CD4-positive, alpha-beta T cell treated with Interleukin-6 at 100 ng/mL for 8 hours (primary cell): ENCODE measurements around the gene SRMS.

ENCODE experiments used
- DNase-seq: peaks from one replicate; pipeline ENCODE4 v3.0.0-alpha.2; 2020; ENCODE audit warnings: mixed read lengths, low spot score

The SRMS gene

DNA sequence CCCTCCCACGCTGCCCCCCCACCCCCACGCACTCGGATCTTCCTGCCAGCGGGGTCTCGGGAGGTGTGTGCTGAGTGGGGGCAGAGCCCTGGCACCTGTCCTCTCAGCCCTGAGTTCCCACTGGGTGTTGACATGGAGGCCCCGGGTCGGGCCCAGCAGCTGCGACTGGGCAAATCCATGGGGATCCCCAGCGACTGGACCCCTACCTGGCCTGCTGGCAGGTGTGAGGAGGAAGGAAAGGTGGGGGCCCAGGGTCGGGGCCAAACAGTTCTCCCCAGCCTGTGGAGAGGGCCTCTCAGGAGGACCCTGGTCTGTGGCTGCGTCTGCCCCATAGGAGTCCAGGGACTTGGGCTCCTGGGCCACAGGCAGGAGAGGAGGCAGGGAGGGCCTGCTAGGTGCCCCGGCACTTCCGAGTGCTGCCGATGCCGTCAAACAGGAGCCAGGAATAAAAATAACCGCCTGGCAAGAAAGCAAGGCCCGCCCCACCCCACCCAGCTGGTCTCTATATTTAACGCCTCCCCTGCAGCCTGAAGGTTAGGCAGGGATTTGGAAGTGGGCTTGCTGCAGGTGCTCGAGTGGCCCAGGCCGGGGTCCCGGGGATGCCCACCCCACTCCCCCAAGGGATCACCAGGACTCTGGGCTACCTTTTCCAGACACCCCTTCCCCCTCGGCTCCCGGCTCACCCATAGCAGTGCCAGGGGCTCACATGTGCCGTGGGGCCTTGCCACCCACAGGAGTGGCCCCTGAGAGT, 47.2 kb downstream of the SRMS start:
- DNase-seq = no peak

DNA sequence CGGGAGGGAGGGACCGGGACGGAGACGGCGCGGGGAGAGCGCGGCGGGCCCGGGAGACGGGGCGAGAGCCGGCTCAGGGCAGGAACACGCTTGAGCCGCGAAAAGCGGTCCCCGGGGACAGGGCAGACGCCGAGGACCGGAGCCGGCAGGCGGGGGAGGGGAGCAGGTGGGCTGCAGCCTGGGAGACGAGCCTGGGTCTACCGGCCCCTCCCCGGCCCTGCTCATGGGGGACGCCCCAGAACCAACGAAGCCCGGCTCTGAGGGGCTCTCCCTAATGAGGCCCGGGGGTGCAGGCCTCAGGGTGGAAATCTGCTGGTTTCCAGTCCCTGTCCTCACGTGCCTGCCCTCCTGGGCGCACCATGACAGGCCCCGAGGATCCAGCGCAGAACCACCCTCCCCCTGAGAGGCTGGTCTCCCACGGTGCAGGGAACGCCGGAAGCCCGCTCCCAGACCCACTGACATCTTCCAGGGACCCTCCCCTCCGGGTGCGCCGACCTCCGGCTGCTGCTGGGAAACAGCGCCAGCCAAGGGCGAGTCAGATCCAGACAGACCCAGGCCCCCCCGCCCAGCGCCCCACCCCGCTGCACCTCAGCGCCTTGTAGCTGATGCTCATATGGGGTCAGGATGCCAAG, 48.1 kb downstream of the SRMS start:
- DNase-seq = no peak

DNA sequence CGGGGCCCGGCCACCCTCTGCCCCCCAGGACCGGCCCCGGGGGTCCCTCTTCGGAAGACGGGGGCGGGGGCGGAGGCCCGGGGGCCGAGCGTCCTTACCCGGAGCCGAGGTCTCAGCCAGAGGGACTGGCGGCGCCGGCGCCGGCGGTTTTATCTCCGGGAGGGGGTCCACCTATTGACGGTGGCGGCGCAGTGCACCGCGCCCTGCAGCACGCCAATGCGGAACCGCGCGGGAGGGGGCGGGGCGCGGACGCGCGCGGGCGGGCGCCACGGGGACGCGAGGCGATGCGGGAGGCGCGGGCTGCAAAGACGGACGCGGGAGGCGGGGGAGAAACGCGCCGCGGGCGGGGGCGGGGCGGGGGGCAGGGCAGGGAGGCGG, 48.6 kb downstream of the SRMS start, which contains the start of gene EEF1A2:
TSS of gene EEF1A2 (minus strand) at position 124 of the 378 bp plus-strand sequence. CDS start 1,320 bp downstream, outside the sequence.
- peak; percentile 43 for DNase-seq

DNA sequence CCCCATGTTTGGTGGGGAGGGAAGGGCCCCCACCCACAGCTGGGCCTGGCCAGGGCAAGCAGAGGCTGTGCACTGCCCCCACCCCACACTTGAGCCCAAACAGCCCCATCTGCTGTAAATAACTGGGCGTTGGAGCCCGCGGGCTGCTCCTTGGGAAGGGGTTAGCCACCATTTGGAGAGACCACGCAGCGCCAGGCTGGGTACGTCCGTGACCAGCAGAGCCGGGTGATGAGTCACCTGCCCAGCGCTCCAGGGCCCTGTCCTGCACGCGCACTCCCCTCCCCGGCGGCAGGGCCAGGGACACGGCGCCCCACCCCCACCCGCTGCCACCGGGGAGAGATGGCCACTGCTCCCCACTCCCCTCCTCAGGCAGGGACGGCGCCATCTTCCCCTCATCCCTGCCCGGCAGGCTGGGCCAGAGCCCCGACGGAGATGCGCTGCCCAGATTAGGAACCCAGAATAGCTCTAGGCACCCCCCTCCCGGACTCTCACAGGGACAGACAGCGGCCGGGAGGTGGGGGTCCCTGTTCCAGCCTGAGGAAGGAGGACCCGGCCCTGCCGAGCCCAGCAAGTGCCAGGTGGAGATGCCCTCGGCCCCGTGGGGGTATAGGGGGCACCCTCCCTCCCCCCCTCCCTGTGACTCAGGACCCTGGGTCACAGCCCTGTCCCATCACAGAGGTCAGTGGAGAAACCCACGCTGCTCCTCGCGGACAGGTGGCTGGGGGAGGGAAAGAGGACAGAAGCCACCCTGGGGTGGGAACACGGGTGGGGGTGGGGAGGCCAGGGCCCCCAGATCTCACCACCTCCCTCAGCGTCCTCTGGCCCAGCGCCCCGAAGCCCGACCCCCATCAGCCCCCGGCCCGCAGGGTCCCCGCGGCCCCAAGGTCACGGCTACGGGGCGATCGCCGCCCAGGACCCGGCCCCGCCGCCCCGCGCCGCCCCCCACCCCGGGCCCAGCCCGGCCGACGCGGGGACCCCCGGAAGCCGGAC, 49.3 kb downstream of the SRMS start:
- DNase-seq = no peak

DNA sequence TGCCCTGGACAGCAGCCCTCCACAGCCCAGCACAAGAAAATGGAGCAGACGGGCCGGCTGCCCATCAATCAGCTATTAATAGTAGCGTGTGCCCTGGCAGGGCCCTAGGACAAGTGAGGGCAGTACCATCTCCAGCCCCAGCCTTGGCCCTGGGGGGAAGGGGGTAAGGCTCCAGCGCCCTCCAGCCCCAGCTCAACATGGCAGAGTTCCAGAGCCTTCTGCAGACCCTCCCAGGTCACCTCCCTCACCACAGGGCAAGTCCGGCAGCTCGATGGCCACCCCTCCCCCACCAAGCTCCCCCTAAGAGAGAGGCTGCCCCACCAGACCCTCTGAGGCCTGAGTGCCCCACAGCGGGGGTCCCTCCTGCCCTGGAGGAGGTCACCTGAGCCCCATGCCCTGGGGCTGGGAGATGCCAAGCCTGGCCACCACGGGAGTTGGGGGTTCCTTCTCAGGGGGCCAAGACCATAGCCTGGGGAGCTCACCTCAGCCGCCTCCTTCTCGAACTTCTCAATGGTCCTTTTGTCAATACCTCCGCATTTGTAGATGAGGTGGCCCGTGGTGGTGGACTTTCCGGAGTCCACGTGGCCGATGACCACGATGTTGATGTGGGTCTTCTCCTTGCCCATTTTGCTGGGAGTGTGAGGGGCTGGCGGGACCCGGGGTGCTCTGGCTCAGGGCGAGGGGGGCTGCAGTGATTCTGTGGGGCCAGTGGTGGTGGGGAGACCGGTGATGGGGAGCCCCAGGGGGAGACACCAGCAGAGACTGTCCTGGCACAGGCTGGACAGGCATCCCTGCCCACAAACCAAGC, 50.2 kb downstream of the SRMS start:
- no peak for DNase-seq

DNA sequence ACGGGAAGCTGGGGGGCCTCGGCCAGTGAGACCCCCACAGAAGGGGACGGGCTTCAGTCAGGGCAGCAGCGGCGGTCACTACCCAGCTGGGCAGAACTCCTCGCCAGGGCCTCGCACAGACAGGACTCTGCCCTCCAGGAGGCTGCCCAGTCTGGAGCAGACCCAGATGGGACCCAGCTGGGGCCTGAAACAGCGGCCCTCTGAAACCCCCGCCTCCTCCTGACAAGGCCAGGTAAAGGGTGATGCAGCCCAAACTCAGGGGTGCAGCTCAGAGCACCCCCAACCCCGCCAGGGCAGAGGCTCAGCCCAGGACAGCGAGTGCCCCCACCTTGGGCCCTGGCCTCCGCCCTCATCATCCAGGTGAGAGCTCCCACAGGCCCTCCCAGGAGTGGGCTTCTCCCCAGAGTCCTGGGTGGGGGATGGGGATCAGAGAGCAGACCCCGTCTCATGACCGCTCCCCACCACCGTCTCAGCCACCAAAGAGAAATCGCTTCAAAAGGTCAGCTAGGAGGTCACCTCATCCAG, 50.9 kb downstream of the SRMS start:
- DNase-seq = no peak

DNA sequence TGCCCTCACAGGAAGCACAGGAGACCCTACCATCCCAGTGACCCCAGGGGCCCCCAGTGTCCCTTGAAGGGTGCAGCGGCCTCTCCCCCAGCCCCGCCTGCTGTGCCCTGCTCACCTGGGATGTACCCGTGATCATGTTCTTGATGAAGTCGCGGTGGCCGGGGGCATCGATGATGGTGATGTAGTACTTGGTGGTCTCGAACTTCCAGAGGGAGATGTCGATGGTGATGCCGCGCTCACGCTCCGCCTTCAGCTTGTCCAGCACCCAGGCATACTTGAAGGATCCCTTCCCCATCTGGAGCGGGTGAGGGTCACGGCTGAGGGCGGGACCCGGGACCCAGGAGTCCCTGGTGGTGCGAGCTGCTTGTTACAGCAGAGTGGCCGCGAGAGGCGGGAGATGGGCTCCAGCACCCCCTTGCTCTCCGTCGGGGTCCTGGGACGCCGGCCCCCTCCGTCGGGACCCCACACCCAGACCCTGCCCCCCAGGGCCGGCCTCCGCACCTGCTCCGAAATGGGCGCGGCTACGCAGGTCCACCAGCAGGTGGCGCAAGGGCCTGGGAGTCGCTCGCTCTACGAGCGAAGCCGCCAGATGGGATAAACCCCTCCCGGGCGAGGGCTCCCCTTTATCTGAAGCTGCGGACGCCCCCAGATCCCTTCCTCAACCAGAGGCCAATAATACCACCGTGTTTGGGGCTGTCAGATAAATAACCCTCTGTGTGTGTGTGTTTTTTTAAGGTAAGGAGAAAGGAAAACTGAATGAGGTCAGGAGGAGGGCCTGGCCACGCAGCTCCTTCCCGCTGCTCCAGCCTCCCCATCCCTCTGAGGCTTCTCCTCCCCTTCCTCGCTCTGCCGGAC, 51.6 kb downstream of the SRMS start:
- peak; percentile 72 for DNase-seq

DNA sequence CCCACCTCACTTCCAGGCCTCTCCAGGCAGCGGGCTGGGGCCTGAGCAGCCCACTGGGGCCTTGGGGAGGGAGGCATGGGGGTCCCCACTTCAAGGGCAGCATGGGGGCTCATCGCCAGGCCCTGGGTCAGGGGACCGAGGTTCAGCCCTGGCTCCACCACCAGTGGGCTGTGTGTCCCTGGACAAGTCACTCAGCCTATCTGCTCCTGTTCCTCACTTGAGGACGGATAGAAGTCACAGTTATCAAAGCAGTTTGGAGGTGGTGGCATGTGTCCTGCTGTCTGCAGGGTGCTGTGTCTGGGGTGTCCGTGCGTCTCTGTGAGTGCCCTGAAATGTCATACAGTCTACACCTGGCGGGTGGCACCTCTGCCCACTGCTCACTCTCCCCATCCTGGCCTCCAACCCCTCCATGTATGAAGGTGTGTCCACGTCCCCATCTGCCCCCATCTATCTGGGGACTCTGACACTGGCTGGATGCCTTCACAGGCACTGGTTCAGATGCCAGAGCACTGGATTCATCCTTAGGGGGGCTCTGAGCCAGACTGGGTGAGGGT, 52.3 kb downstream of the SRMS start:
- DNase-seq = no peak

DNA sequence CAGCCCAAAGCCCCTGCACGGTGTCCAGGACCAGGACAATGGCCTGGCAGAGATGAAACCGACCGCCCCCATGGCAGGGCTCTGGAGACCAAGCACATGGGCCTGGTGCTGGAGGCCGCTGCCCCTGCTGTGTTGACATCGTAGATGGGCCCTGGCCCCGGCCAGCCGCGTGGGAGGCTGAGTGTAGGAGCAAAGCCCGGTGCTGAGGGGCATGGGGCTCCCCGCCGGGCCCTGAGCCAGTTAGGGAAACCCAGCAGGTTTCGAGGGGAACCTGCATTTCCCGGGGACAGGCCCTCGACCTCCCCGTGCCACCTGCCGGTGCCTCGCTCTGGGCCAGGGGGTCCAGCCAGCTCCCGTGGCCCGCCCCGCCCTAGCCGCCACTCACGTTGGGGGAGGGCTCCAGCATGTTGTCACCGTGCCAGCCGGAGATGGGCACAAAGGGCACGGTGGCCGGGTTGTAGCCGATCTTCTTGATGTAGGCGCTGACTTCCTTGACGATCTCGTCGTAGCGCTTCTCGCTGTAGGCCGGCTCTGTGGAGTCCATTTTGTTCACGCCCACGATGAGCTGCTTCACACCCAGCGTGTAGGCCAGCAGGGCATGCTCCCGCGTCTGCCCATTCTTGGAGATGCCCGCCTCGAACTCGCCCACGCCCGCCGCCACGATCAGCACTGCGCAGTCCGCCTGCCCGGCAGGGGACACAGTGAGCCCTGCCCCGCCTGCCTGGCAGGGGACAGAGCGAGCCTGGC, 53.0 kb downstream of the SRMS start:
- no peak for DNase-seq

DNA sequence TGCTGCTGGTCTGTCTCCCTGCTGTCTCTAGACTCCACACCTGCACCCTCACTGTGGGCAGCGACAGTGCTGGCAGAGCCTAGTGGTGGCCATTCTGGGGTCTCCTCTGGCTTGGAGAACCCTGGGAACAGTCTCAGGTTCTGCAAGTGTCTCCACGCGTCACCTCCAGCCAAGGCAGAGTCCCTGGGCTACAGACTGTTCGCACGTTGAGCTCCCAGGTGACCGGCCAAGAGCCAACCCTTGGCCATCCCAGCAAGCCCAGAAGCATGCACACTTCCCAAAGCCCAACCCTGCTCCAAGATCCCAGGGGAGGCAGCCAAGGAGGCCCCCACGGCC, 53.5 kb downstream of the SRMS start:
- no peak for DNase-seq

DNA sequence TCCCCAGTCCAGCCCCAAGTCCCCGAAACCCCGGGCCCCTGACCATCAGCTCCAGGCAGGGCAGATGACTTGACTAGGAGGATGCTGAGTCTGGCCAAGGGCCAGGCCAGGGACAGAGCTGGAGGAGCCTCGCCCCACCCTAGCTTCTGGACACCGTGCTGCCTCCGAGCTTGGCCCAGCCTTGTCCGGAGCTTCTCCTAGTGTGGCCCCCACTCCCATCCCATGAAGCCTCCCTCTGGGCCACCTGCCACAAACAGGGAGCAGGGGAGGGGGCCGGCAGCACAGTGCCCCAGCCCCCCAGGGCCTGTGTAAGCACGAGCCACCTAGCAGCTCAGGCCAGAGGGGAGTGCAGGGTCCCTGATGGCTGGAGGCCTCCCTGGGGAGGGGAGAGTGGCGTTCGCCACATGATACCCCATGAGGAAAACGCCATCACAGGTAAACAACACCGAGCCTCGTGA, 54.0 kb downstream of the SRMS start:
- DNase-seq = no peak

DNA sequence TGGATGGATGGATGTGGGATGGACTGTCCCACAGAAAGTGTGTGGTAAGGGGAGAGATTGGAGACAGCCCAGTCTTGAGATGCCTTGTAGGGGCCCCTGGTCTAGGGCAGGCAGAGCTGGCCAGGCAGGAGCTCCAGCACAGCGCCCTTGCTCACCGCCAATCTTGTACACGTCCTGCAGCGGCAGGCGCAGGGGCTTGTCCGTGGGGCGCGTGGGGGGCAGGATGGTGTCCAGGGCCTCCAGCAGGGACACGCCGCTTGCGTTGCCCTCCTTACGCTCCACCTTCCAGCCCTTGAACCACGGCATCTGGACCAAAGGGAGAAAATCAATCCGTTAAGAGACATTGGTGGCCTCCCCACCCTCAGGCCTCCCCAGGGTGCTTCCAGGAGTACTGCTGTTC, 54.6 kb downstream of the SRMS start:
- no peak for DNase-seq

DNA sequence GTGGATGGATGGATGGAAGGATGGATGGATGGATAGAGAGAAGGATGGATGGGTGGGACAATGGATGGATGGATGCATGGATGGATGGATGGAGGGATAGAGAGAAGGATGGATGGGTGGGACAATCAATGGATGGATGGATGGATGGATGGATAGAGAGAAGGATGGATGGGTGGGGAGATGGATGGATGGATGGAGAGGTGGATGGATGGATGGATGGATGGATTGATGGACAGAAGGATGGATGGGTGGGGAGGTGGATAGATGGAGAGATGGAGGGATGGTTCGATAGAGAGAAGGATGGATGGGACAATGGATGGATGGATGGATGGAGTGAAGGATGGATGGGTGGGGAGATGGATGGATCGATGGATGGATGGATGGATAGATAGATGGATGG, 55.0 kb downstream of the SRMS start:
- no peak for DNase-seq

DNA sequence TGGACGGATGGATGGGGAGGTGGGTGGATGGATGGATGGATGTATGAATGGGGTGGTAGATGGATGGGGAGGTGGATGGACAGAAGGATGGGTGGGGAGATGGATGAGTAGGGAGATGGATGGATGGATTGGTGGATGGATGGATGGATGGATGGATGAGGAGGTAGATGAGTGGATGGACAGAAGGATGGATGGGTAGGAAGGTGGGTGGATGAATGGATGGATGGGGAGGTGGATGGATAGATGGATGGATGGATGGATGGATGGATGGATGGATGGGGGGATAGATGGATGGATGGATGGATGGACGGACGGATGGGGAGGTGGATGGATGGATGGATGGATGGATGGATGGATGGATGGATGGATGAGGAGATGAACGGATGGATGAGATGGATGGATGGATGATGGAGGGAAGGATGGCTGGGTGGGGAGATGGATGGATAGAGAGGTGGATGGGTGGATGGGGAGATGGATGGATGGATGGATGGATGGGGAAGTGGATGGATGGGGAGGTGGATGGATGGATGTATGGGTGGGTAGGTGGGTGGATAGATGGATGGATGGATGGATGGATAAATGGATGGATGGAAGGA, 55.8 kb downstream of the SRMS start:
- no peak for DNase-seq

DNA sequence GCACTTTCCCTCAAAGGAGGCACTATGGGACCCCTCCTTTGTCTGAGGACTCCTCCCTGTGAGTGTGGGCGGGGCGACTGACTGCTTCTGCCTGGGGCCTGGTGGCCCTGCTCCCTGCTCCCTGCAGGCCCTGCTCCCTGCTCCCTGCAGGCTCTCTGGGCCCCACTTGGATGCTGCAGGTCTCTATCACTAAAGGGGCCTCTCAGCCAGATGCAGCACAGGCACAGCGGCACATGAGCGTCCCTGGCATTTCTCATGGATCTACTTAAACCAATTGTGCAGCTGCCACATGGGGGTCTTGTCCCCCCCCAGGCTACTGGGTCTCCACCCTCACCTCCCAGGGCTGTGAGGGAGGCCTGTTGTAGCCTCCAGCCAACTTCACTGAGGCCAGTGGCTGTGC, 56.5 kb downstream of the SRMS start:
- DNase-seq = no peak
